Hepatocyte (in vitro differentiated cells): ENCODE data around the gene CNTNAP2. TPM values are rescaled to one million over a fixed set of nuclear protein-coding genes. Genes with fewer than 3 reads are reported as not detected.

Experiments used
- DNase-seq: peaks from one replicate; pipeline ENCODE4 v3.0.0-alpha.2; 2016; ENCODE audit warnings: low spot score
- H2AFZ ChIP-seq: fragments of 200-600 bp; sonication (generic); 2 replicates; pipeline ENCODE4 v1.6.0; 2016; ENCODE audit warnings: antibody characterized with exemption, mild to moderate bottlenecking
- H3K27ac ChIP-seq: fragments of 200-600 bp; sonication (generic); 2 replicates; pipeline ENCODE4 v1.5.1; 2016; ENCODE audit warnings: mild to moderate bottlenecking
- H3K27me3 ChIP-seq: fragments of 200-600 bp; sonication (generic); 2 replicates; pipeline ENCODE4 v1.6.1; 2016
- H3K36me3 ChIP-seq: fragments of 200-600 bp; sonication (generic); replicated peaks from 2 replicates; pipeline ENCODE4 v1.5.1; 2016; ENCODE audit warnings: low read depth; ENCODE audit not compliant: insufficient read depth
- H3K4me1 ChIP-seq: fragments of 200-600 bp; sonication (generic); 2 replicates; pipeline ENCODE4 v1.5.1; 2016; ENCODE audit warnings: mild to moderate bottlenecking, moderate library complexity; ENCODE audit not compliant: insufficient read depth
- H3K4me2 ChIP-seq: fragments of 200-600 bp; sonication (generic); 2 replicates; pipeline ENCODE4 v1.6.0; 2016
- H3K4me3 ChIP-seq: fragments of 200-600 bp; sonication (generic); 2 replicates; pipeline ENCODE4 v1.5.1; 2016; ENCODE audit warnings: mild to moderate bottlenecking
- H3K79me2 ChIP-seq: fragments of 200-600 bp; sonication (generic); 2 replicates; pipeline ENCODE4 v1.6.0; 2017; ENCODE audit warnings: mild to moderate bottlenecking
- H3K9me2 ChIP-seq: fragments of 200-600 bp; sonication (generic); replicated peaks from 2 replicates; pipeline ENCODE4 v1.6.0; 2017; ENCODE audit warnings: mild to moderate bottlenecking; ENCODE audit not compliant: insufficient read depth
- H3K9me3 ChIP-seq: fragments of 200-600 bp; sonication (generic); 2 replicates; pipeline ENCODE4 v1.5.1; 2016; ENCODE audit warnings: low read depth, mild to moderate bottlenecking
- H4K20me1 ChIP-seq: fragments of 200-600 bp; sonication (generic); 2 replicates; pipeline ENCODE4 v1.6.0; 2016; ENCODE audit warnings: mild to moderate bottlenecking; ENCODE audit not compliant: insufficient read depth, poor library complexity, severe bottlenecking
- CTCF ChIP-seq: fragments of 200-600 bp; sonication (generic); IDR thresholded peaks from 2 replicates; pipeline ENCODE4 v1.5.1; 2016; ENCODE audit warnings: antibody characterized with exemption, mild to moderate bottlenecking; ENCODE audit not compliant: poor library complexity
- EZH2 ChIP-seq: fragments of 200-600 bp; sonication (generic); IDR thresholded peaks from 2 replicates; pipeline ENCODE4 v1.6.1; 2016; ENCODE audit warnings: antibody characterized with exemption, mild to moderate bottlenecking, borderline replicate concordance
- EZH2phosphoT487 ChIP-seq: fragments of 200-600 bp; sonication (generic); IDR thresholded peaks from one replicate; pipeline ENCODE4 v1.6.1; 2018; ENCODE audit warnings: antibody characterized with exemption, mild to moderate bottlenecking, low read depth, moderate library complexity; ENCODE audit not compliant: unreplicated experiment, severe bottlenecking
- WGBS: methylation state at CpG from one replicate; pipeline ENCODE4 v1.1.6; 2016; ENCODE audit warnings: low lambda C conversion rate; ENCODE audit errors: missing lambda C conversion rate; 5-methylcytosine and 5-hydroxymethylcytosine counted together
- polyA plus RNA-seq: library from polyadenylated mRNA; unstranded; fragments of >200 nt; fragmentation: Nextera tagmentation; extraction: Ambion mirVana; gene quantifications from 2 replicates; pipeline ENCODE4 v1.2.1, GENCODE V29; 2016
- total RNA-seq: library from RNA; depleted of rRNA; stranded (reverse); fragments of >200 nt; gene quantifications from 2 replicates; pipeline ENCODE4 v1.2.3, GENCODE V29; 2014

CNTNAP2 gene
- total and polyA plus RNA-seq, 2 experiments from 2014 or later: 7.5 to 14.7 TPM

GRCh38 chr7:146966274-146966673 is 849.7 kb downstream of the CNTNAP2 start:
- WGBS: 96% methylated on average over 3 of the region's 3 CpGs
- Histone ChIP-seq H2AFZ (no peak overlapping the region), H3K79me2 (no peaks in the 10 kb centered on the region), H3K4me2 (no peak overlapping the region), H4K20me1 (no peaks in the 10 kb centered on the region), H3K4me3 (no peak overlapping the region), H3K9me2 (no peaks in the 10 kb centered on the region), H3K27me3 (no peaks in the 10 kb centered on the region), H3K9me3 (no peaks in the 10 kb centered on the region), H3K36me3 (no peaks in the 10 kb centered on the region), H3K27ac (no peak overlapping the region), H3K4me1 (no peaks in the 10 kb centered on the region)
- TF ChIP-seq CTCF (no peak), EZH2phosphoT487 (no peak), EZH2 (no peak)
- no peak for DNase-seq

- no peaks in the 10 kb centered on the region for H4K20me1 ChIP-seq
- no peaks in the 10 kb centered on the region for H3K27me3 ChIP-seq
- no peak overlapping the region for H3K4me2 ChIP-seq
- no peaks in the 10 kb centered on the region for H3K79me2 ChIP-seq
- no peaks in the 10 kb centered on the region for H3K4me1 ChIP-seq
- TF ChIP-seq CTCF: no peak
- no peak for TF ChIP-seq EZH2phosphoT487
- TF ChIP-seq EZH2: no peak
- WGBS: 86% methylated on average over 2 of the region's 2 CpGs
- no peak overlapping the region for H3K27ac ChIP-seq
- H2AFZ ChIP-seq: no peak overlapping the region
- H3K9me2 ChIP-seq: no peaks in the 10 kb centered on the region
- no peak overlapping the region for H3K4me3 ChIP-seq
- DNase-seq: no peak
- H3K9me3 ChIP-seq: no peaks in the 10 kb centered on the region
- H3K36me3 ChIP-seq: no peaks in the 10 kb centered on the region
Observed at GRCh38 chr7:146982482-146982881, 865.9 kb downstream of the CNTNAP2 start.

- Histone ChIP-seq H3K79me2 (no peaks in the 10 kb centered on the region), H3K27me3 (no peaks in the 10 kb centered on the region), H3K27ac (no peak overlapping the region), H4K20me1 (no peaks in the 10 kb centered on the region), H3K9me2 (no peaks in the 10 kb centered on the region), H3K36me3 (no peaks in the 10 kb centered on the region), H3K4me1 (no peaks in the 10 kb centered on the region), H2AFZ (no peak overlapping the region), H3K4me2 (no peak overlapping the region), H3K9me3 (no peaks in the 10 kb centered on the region), H3K4me3 (no peak overlapping the region)
- no peak for DNase-seq
- 88% methylated on average over 5 of the region's 5 CpGs for WGBS
- TF ChIP-seq EZH2 (no peak), CTCF (no peak), EZH2phosphoT487 (no peak)
Observed at GRCh38 chr7:146991596-146991995, 875.0 kb downstream of the CNTNAP2 start.

GRCh38 chr7:146993764-146994163 is 877.2 kb downstream of the CNTNAP2 start:
- no peaks in the 10 kb centered on the region for H3K27me3 ChIP-seq
- H3K27ac ChIP-seq: no peak overlapping the region
- no peak overlapping the region for H3K4me3 ChIP-seq
- H3K36me3 ChIP-seq: no peaks in the 10 kb centered on the region
- no peak overlapping the region for H3K4me2 ChIP-seq
- H4K20me1 ChIP-seq: no peaks in the 10 kb centered on the region
- DNase-seq: no peak
- no peaks in the 10 kb centered on the region for H3K9me3 ChIP-seq
- TF ChIP-seq EZH2 (no peak), EZH2phosphoT487 (no peak), CTCF (no peak)
- H2AFZ ChIP-seq: no peak overlapping the region
- no peaks in the 10 kb centered on the region for H3K4me1 ChIP-seq
- no peaks in the 10 kb centered on the region for H3K9me2 ChIP-seq
- no peaks in the 10 kb centered on the region for H3K79me2 ChIP-seq
- 94% methylated on average over 1 of the region's 1 CpG for WGBS
